ENCODE measurements around the gene ZNF33B. TPM values are rescaled to one million over a fixed set of nuclear protein-coding genes. Genes with fewer than 3 reads are reported as not detected.

ZNF33B gene
- total RNA-seq, 2 experiments from 2014 or later = 12.6 to 19.9 TPM

GRCh38 chr10:42551582-42552187 is 86.7 kb downstream of the ZNF33B start:
- Histone ChIP-seq H3K79me2 (ENCODE audit: insufficient read depth, low read depth, low read length) (peaks cover 26% of the 10 kb centered on the region; the same call in 1 of the 2 replicates), H3K27ac (ENCODE audit: low read depth, low read length, poor library complexity, severe bottlenecking) (peak overlapping the region; percentile 13), H3K9me3 (ENCODE audit: low read length) (no peaks in the 10 kb centered on the region), H3K4me3 (ENCODE audit: low read depth, low read length, poor library complexity, severe bottlenecking) (peak overlapping the region; percentile 89), H3K36me3 (ENCODE audit: insufficient read depth, low read length) (peaks cover 35% of the 10 kb centered on the region), H2AFZ (ENCODE audit: low read length) (peak overlapping the region; percentile 71), H3K9me2 (ENCODE audit: insufficient read depth, low read length) (no peaks in the 10 kb centered on the region), H3K4me1 (ENCODE audit: insufficient read depth, low read length, poor library complexity, severe bottlenecking) (peaks cover 28% of the 10 kb centered on the region), H4K20me1 (ENCODE audit: insufficient read depth, low read length) (no peaks in the 10 kb centered on the region), H3K4me2 (ENCODE audit: low read length) (peak overlapping the region; percentile 93)
- no peak for DNase-seq (ENCODE audit: low spot score)
- BruUV-seq (replicated peaks) = no TSS peak
- ChIA-PET POLR2A (interaction anchor here (0.8 to 1.0 kb wide), 2 partner anchors 11 to 101 kb away, joined by 3 read pairs; no protein-coding TSS in a partner anchor), CTCF (ENCODE audit: unreplicated experiment) (no interaction called here)
- TF ChIP-seq, protein P1, sequence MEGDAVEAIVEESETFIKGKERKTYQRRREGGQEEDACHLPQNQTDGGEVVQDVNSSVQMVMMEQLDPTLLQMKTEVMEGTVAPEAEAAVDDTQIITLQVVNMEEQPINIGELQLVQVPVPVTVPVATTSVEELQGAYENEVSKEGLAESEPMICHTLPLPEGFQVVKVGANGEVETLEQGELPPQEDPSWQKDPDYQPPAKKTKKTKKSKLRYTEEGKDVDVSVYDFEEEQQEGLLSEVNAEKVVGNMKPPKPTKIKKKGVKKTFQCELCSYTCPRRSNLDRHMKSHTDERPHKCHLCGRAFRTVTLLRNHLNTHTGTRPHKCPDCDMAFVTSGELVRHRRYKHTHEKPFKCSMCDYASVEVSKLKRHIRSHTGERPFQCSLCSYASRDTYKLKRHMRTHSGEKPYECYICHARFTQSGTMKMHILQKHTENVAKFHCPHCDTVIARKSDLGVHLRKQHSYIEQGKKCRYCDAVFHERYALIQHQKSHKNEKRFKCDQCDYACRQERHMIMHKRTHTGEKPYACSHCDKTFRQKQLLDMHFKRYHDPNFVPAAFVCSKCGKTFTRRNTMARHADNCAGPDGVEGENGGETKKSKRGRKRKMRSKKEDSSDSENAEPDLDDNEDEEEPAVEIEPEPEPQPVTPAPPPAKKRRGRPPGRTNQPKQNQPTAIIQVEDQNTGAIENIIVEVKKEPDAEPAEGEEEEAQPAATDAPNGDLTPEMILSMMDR (conservative IDR thresholded peaks at IDR 0.05; ENCODE audit: low read length) = no peak
- no peak for TF ChIP-seq EZH2phosphoT487 (IDR thresholded peaks at IDR 0.05; ENCODE audit: borderline replicate concordance, low read depth, low read length)
- intact Hi-C loops (cut with micrococcal nuclease; ENCODE audit: unreplicated experiment) = loop anchor here (1.0 to 10.0 kb wide), 2 partner anchors 87 to 583 kb away; partner anchors contain the start of genes CSGALNACT2 and ZNF33B

DNA sequence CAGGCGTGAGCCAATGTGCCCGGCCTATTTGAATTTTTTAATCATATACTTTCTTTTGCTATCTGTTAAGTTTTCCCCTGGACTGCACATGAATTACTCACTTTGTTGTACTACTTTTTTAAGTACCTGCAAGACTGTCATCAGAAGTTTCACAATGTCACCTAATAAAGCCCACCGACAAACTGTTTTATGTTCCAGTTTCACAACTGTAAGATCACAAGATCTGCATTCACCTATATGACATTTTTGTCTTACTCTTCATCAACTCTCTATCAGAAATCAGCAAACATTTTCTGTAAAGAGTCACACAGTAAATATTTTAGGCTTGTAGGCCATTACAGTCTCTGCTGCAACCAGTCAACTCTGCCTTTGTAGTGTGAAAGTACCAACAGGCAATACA is 88.5 kb downstream of the ZNF33B start:
- H3K4me1 ChIP-seq (ENCODE audit: insufficient read depth, low read length, poor library complexity, severe bottlenecking) = peaks cover 28% of the 10 kb centered on the region
- intact Hi-C loops (cut with micrococcal nuclease; ENCODE audit: unreplicated experiment) = loop anchor here (10.0 kb wide), 1 partner anchor 585 kb away; the partner anchor contains the start of gene CSGALNACT2
- H3K79me2 ChIP-seq (ENCODE audit: insufficient read depth, low read depth, low read length) = peaks cover 26% of the 10 kb centered on the region; the same call in 1 of the 2 replicates
- TF ChIP-seq, protein P1 (conservative IDR thresholded peaks at IDR 0.05; ENCODE audit: low read length) = no peak
- DNase-seq (ENCODE audit: low spot score) = no peak
- H3K36me3 ChIP-seq (ENCODE audit: insufficient read depth, low read length) = peaks cover 49% of the 10 kb centered on the region
- H4K20me1 ChIP-seq (ENCODE audit: insufficient read depth, low read length) = no peaks in the 10 kb centered on the region
- no peaks in the 10 kb centered on the region for H3K9me2 ChIP-seq (ENCODE audit: insufficient read depth, low read length)
- POLR2A ChIA-PET = no interaction called here
- H3K4me2 ChIP-seq (ENCODE audit: low read length) = peak overlapping the region; percentile 93
- H3K9me3 ChIP-seq (ENCODE audit: low read length) = peaks cover 8% of the 10 kb centered on the region; the same call in 1 of the 2 replicates
- H2AFZ ChIP-seq (ENCODE audit: low read length) = no peak overlapping the region
- H3K27ac ChIP-seq (ENCODE audit: low read depth, low read length, poor library complexity, severe bottlenecking) = no peak overlapping the region
- BruUV-seq (replicated peaks) = TSS peak; percentile 21
- H3K4me3 ChIP-seq (ENCODE audit: low read depth, low read length, poor library complexity, severe bottlenecking) = peak overlapping the region; percentile 89
- CTCF ChIA-PET (ENCODE audit: unreplicated experiment) = no interaction called here

DNA sequence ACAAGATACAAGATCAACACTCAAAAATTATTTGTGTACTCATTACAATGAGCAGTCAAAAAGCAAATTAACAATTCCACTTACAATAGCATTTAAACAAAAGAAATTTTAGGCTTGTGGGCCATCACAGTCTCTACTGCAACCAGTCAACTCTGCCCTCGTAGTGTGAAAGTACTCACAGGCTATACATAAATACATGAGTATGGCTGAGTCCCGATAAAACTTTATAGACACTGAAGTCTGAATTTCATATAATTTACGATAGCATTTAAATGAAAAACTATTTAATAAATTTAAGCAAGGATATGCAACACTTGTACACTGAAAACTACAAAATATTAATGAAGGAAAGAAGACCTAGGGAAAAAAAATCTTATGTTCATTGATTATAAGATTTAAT is 90.1 kb downstream of the ZNF33B start:
- DNase-seq (ENCODE audit: low spot score) = no peak
- no peak overlapping the region for H3K4me3 ChIP-seq (ENCODE audit: low read depth, low read length, poor library complexity, severe bottlenecking)
- H3K27ac ChIP-seq (ENCODE audit: low read depth, low read length, poor library complexity, severe bottlenecking) = no peak overlapping the region
- H4K20me1 ChIP-seq (ENCODE audit: insufficient read depth, low read length) = no peaks in the 10 kb centered on the region
- no peak overlapping the region for H3K4me2 ChIP-seq (ENCODE audit: low read length)
- TF ChIP-seq EZH2phosphoT487 (IDR thresholded peaks at IDR 0.05; ENCODE audit: borderline replicate concordance, low read depth, low read length) = no peak
- TF ChIP-seq, protein P1 (conservative IDR thresholded peaks at IDR 0.05; ENCODE audit: low read length) = no peak
- no peaks in the 10 kb centered on the region for H3K9me2 ChIP-seq (ENCODE audit: insufficient read depth, low read length)
- BruUV-seq (replicated peaks) = no TSS peak
- H2AFZ ChIP-seq (ENCODE audit: low read length) = no peak overlapping the region
- H3K9me3 ChIP-seq (ENCODE audit: low read length) = peaks cover 14% of the 10 kb centered on the region; the same call in 1 of the 2 replicates
- peaks cover 23% of the 10 kb centered on the region for H3K4me1 ChIP-seq (ENCODE audit: insufficient read depth, low read length, poor library complexity, severe bottlenecking)
- peaks cover 54% of the 10 kb centered on the region for H3K36me3 ChIP-seq (ENCODE audit: insufficient read depth, low read length)
- intact Hi-C loops (cut with micrococcal nuclease; ENCODE audit: unreplicated experiment) = no loop called here
- ChIA-PET POLR2A (no interaction called here), CTCF (ENCODE audit: unreplicated experiment) (no interaction called here)
- H3K79me2 ChIP-seq (ENCODE audit: insufficient read depth, low read depth, low read length) = peaks cover 26% of the 10 kb centered on the region; the same call in 1 of the 2 replicates

All from OCI-LY7 (cell line).